Lower leg skin (tissue), 3 donors: ENCODE measurements around the gene PMM2.

Source experiments
- POLR2A ChIP-seq, 2 donors: fragments of 450-650 bp; IDR thresholded peaks; one replicate each; pipeline ENCODE4 v1.6.1; 2016 to 2017; ENCODE audit warnings: antibody characterized with exemption in 2 of 2, mild to moderate bottlenecking in 1 of 2, moderate library complexity in 1 of 2
- TF ChIP-seq, protein P1 (sequence below), 3 donors: fragments of 450-650 bp; IDR thresholded peaks; one replicate each; pipeline ENCODE4 v1.5.1; 2016; ENCODE audit warnings: antibody characterized with exemption in 3 of 3, mild to moderate bottlenecking in 3 of 3, moderate library complexity in 2 of 3

GRCh38 chr16:8852534-8852933, 54.9 kb downstream of the PMM2 start:
- TF ChIP-seq, protein P1, sequence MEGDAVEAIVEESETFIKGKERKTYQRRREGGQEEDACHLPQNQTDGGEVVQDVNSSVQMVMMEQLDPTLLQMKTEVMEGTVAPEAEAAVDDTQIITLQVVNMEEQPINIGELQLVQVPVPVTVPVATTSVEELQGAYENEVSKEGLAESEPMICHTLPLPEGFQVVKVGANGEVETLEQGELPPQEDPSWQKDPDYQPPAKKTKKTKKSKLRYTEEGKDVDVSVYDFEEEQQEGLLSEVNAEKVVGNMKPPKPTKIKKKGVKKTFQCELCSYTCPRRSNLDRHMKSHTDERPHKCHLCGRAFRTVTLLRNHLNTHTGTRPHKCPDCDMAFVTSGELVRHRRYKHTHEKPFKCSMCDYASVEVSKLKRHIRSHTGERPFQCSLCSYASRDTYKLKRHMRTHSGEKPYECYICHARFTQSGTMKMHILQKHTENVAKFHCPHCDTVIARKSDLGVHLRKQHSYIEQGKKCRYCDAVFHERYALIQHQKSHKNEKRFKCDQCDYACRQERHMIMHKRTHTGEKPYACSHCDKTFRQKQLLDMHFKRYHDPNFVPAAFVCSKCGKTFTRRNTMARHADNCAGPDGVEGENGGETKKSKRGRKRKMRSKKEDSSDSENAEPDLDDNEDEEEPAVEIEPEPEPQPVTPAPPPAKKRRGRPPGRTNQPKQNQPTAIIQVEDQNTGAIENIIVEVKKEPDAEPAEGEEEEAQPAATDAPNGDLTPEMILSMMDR (IDR thresholded peaks at IDR 0.05) = no peak
- TF ChIP-seq POLR2A (IDR thresholded peaks at IDR 0.05) = no peak
